Measurements from ENCODE around the gene ZFTA. TPM values are rescaled to one million over a fixed set of nuclear protein-coding genes. Genes with fewer than 3 reads are reported as not detected.
"Not testable (repeated sequence)": the region's sequence is repeated elsewhere in the genome, so short reads cannot be mapped to it uniquely, and the experiment has no call there.

Gene ZFTA
- total RNA-seq, 1 donor from 2014 or later = 12.5 TPM

- H3K4me3 Mint-ChIP-seq = peak overlapping the region; percentile 85
- peaks cover 21% of the 10 kb centered on the region for H3K4me1 Mint-ChIP-seq
- intact Hi-C loops (cut with micrococcal nuclease) = no loop called here
- no peak overlapping the region for H3K27ac Mint-ChIP-seq
- DNase-seq = no peak
- H3K9me3 Mint-ChIP-seq = no peaks in the 10 kb centered on the region
- ATAC-seq (ENCODE audit: low read depth) = no peak
- H3K36me3 Mint-ChIP-seq (ENCODE audit: low read depth) = peaks cover 24% of the 10 kb centered on the region
- ChIA-PET POLR2A (interaction anchor here (0.5 to 1.4 kb wide), 5 partner anchors 25 to 1688 kb away, joined by 3 to 11 read pairs (median 3); partner anchors contain the start of genes MARK2, STIP1 and ZFTA), CTCF (interaction anchor here (1.5 kb wide), 1 partner anchor 23 kb away, joined by 8 read pairs; no protein-coding TSS in a partner anchor)
- TF ChIP-seq, protein P1, sequence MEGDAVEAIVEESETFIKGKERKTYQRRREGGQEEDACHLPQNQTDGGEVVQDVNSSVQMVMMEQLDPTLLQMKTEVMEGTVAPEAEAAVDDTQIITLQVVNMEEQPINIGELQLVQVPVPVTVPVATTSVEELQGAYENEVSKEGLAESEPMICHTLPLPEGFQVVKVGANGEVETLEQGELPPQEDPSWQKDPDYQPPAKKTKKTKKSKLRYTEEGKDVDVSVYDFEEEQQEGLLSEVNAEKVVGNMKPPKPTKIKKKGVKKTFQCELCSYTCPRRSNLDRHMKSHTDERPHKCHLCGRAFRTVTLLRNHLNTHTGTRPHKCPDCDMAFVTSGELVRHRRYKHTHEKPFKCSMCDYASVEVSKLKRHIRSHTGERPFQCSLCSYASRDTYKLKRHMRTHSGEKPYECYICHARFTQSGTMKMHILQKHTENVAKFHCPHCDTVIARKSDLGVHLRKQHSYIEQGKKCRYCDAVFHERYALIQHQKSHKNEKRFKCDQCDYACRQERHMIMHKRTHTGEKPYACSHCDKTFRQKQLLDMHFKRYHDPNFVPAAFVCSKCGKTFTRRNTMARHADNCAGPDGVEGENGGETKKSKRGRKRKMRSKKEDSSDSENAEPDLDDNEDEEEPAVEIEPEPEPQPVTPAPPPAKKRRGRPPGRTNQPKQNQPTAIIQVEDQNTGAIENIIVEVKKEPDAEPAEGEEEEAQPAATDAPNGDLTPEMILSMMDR (IDR thresholded peaks at IDR 0.05) = no peak
- no peaks in the 10 kb centered on the region for H3K27me3 Mint-ChIP-seq
Measured at GRCh38 chr11:63814383-63814736, 45.8 kb upstream of the ZFTA start.

DNA sequence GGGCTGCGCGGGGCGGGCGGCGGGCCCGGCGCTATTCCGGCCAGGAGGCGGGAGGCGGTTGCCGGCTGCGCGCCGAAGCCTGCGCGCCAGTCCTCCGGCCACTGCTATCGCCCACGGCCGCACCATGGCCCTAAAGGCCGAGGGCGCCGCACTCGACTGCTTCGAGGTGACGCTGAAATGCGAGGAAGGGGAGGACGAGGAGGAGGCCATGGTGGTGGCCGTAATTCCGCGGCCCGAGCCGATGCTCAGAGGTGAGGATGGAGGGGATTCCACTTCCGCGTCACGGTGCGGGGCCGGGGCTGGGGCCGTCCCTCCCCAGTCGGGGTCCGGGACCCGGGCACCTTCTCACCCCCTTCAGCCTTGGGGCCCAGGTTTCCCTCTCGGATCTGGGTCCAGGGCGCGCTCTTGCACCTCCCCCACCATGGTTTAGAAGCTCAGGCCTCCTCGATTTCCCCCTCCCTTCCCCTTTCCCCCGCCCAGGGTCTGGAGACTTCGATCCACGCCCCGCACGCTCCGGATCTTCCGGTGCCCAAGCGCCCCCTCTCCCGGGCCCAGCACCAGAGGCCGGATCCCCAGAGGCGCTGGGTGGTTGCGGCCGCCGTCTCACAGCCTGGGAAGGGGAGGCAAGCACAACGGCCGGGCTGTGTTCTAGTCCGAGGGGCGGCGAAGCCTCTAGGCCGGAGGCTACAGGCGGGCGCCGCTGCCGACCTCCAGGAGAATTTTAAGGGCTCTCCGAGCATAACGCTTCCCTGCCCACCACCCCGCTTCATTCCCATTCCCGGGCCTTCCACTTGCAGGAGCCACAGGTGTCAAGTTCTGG lies 45.2 kb upstream of the ZFTA start:
- H3K36me3 Mint-ChIP-seq (ENCODE audit: low read depth) = peaks cover 23% of the 10 kb centered on the region
- peak overlapping the region; percentile 85 for H3K4me3 Mint-ChIP-seq
- CTCF ChIA-PET = interaction anchor here (1.5 kb wide), 1 partner anchor 24 kb away, joined by 8 read pairs; no protein-coding TSS in a partner anchor
- TF ChIP-seq, protein P1 (IDR thresholded peaks at IDR 0.05) = no peak
- no peaks in the 10 kb centered on the region for H3K9me3 Mint-ChIP-seq
- no peak overlapping the region for H3K27ac Mint-ChIP-seq
- POLR2A ChIA-PET = interaction anchor here (0.5 to 1.4 kb wide), 6 partner anchors 25 to 1687 kb away, joined by 3 to 11 read pairs (median 4); partner anchors contain the start of genes INTS5, MARK2, STIP1 and ZFTA
- DNase-seq (peak; percentile 45), ATAC-seq (ENCODE audit: low read depth) (peak; percentile 41)
- intact Hi-C loops (cut with micrococcal nuclease) = loop anchor here (1.0 to 2.0 kb wide), 2 partner anchors 25 to 44 kb away; partner anchors contain the start of gene MARK2
- H3K27me3 Mint-ChIP-seq = no peaks in the 10 kb centered on the region
- peaks cover 21% of the 10 kb centered on the region for H3K4me1 Mint-ChIP-seq

DNA sequence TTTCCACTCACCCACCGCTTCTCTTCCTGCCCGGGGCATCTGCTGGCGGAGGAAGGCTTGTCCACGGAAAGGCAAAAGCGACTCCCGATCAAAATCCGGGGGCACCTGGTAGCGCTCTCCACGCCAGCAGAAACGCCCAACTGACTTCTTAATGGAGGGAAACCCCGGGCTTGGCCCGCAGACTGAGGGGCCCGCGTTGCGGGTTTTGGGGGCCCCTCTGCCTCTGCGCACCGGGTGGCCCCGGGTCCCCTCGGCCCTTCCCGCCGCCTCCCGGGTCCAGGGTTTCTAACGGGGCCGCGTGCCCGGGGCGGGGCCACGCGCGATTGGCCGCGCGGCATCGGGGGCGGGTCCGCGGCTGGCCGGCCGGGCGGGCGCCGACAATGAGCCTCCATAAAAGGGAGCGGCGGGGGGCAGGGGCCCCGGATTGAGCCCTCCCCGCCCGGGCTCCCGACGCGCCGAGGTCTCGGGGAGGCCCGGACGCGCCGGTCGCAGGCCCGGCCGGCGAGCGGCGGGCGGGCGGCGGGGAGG lies 44.5 kb upstream of the ZFTA start, which contains the start of gene SPINDOC:
TSS of gene SPINDOC (plus strand) at position 422 of the 528 bp plus-strand sequence. CDS start 231 bp downstream, outside the sequence.
- ChIA-PET POLR2A (interaction anchor here (1.4 kb wide), 1 partner anchor 26 kb away, joined by 7 read pairs; the partner anchor contains the start of gene MARK2), CTCF (interaction anchor here (1.5 kb wide), 1 partner anchor 24 kb away, joined by 8 read pairs; no protein-coding TSS in a partner anchor)
- intact Hi-C loops (cut with micrococcal nuclease) = loop anchor here (1.0 to 2.0 kb wide), 2 partner anchors 26 to 44 kb away; partner anchors contain the start of gene MARK2
- Mint-ChIP-seq H3K4me3 (peak within 1 kb of the TSS; percentile 85), H3K4me1 (peaks cover 21% of the 10 kb centered on the region), H3K9me3 (no peaks in the 10 kb centered on the region), H3K27ac (no peak within 1 kb of the TSS), H3K36me3 (ENCODE audit: low read depth) (peaks cover 16% of the 10 kb centered on the region), H3K27me3 (no peaks in the 10 kb centered on the region)
- peak; percentile 77 for DNase-seq
- ATAC-seq (ENCODE audit: low read depth) = peak; percentile 94
- TF ChIP-seq, protein P1 (IDR thresholded peaks at IDR 0.05) = no peak

DNA sequence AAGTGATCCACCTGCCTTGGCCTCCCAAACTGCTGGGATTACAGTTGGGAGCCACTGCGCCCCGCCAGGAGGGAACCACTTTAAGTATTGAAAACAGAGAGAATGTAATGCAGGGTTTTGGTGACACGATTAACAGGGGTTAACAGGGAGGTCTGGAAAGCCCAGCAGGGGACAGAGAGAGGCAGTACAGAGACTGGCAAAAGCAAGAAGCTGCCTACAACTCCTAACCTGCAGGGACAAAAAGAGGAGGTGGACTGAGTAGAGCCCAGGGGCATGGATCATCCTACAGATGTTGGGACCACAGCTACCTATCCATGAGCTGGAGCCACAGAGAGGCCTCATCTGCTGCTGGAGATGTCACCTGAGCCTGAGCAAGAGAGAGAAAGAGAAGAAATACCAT lies 42.9 kb upstream of the ZFTA start:
- Mint-ChIP-seq H3K4me1 (peaks cover 21% of the 10 kb centered on the region), H3K9me3 (no peaks in the 10 kb centered on the region), H3K27me3 (no peaks in the 10 kb centered on the region), H3K4me3 (no peak overlapping the region), H3K36me3 (ENCODE audit: low read depth) (peaks cover 10% of the 10 kb centered on the region), H3K27ac (no peak overlapping the region)
- CTCF ChIA-PET = no interaction called here
- TF ChIP-seq, protein P1 (IDR thresholded peaks at IDR 0.05) = no peak
- DNase-seq (no peak), ATAC-seq (ENCODE audit: low read depth) (no peak)
- intact Hi-C loops (cut with micrococcal nuclease) = no loop called here
- POLR2A ChIA-PET = no interaction called here

DNA sequence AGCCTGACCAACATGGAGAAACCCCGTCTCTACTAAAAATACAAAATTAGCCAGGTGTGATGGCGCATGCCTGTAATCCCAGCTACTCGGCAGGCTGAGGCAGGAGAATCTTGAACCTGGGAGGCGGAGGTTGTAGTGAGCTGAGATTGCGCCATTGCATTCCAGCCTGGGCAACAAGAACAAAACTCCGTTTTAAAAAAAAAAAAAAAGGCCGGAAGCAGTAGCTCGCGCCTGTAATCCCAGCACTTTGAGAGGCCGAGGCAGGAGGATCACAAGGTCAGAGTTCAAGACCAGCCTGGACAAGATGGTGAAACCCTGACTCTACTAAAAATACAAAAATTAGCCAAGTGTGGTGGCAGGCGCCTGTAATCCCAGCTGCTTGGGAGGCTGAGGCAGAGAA lies 41.8 kb upstream of the ZFTA start:
- H3K4me3 Mint-ChIP-seq; ATAC-seq (ENCODE audit: low read depth); intact Hi-C loops (cut with micrococcal nuclease); H3K27ac Mint-ChIP-seq; POLR2A ChIA-PET; DNase-seq; H3K27me3 Mint-ChIP-seq; CTCF ChIA-PET; H3K9me3 Mint-ChIP-seq; H3K36me3 Mint-ChIP-seq (ENCODE audit: low read depth): not testable (repeated sequence)
- peaks cover 20% of the 10 kb centered on the region for H3K4me1 Mint-ChIP-seq
